ENCODE results near the gene SLC35F3. TPM values are rescaled to one million over a fixed set of nuclear protein-coding genes. Genes with fewer than 3 reads are reported as not detected.
A peak's percentile ranks its signal among the peaks of the same experiment; 100 is the strongest.

Gene SLC35F3
- total and polyA plus RNA-seq, 12 donors = 0.12 to 3.2 (median 0.46) TPM

DNA sequence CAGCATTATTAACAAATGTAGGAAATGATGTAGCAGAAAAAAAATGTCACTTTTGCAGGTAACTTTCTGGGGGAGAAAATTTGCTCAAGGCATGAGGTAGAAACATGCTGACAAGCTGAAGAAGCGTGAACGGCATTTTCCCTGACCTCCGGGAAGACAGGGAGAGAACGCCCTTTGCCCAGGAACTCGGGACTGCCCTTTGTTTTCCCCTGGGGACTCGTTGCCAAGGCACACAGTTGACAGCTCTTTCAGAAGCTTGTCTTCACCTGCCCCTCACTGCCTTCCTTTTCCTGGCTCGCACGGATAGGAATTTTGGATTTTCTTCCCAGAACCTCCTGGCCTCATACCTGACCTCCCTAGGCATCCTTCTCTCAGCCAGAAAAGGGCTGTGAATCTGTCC is 416.1 kb downstream of the SLC35F3 start:
- Histone ChIP-seq H3K27ac (no peak overlapping the region), H3K9me3 (replicated peaks in 1 of 3) (no peaks in the 10 kb centered on the region), H3K4me1 (replicated peaks in 1 of 2) (no peaks in the 10 kb centered on the region), H3K27me3 (no peaks in the 10 kb centered on the region), H3K4me3 (no peak overlapping the region), H3K36me3 (replicated peaks in 1 of 2) (no peaks in the 10 kb centered on the region)
- 51 to 66% (median 63%) methylated on average over 8 of the region's 8 CpGs for WGBS, 4 donors
- TF ChIP-seq, protein P1, sequence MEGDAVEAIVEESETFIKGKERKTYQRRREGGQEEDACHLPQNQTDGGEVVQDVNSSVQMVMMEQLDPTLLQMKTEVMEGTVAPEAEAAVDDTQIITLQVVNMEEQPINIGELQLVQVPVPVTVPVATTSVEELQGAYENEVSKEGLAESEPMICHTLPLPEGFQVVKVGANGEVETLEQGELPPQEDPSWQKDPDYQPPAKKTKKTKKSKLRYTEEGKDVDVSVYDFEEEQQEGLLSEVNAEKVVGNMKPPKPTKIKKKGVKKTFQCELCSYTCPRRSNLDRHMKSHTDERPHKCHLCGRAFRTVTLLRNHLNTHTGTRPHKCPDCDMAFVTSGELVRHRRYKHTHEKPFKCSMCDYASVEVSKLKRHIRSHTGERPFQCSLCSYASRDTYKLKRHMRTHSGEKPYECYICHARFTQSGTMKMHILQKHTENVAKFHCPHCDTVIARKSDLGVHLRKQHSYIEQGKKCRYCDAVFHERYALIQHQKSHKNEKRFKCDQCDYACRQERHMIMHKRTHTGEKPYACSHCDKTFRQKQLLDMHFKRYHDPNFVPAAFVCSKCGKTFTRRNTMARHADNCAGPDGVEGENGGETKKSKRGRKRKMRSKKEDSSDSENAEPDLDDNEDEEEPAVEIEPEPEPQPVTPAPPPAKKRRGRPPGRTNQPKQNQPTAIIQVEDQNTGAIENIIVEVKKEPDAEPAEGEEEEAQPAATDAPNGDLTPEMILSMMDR (IDR thresholded peaks at IDR 0.05) = no peak
- TF ChIP-seq POLR2A (IDR thresholded peaks at IDR 0.05) = no peak
- DNase-seq = no peak
- intact Hi-C loops (cut with DNase I) = loop anchor here in 1 of 2 donors (10.0 kb wide), 1 partner anchor 206 kb away; no protein-coding TSS in a partner anchor

DNA sequence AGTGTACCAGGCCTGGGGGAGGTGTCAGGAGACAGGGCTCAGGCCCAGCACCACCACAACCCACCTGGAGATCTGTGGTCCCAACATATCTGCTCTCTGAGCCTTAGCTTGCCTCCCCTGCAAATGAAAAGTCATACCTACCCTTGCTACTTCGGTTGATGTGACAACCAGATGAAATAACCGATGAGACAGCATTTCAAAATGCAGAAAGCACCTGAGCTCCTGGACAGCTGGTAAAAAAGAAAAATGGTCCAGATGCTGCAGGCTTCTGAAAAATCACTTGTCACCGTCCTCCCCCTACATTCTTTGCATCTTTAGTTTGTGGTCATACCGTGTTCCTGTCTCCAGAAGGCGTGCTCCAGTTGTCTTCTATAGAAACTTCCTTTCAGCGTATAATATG is 416.8 kb downstream of the SLC35F3 start:
- no peaks in the 10 kb centered on the region for H3K36me3 ChIP-seq (replicated peaks in 1 of 2)
- no peak overlapping the region for H3K4me3 ChIP-seq
- no peak overlapping the region for H3K27ac ChIP-seq
- no peaks in the 10 kb centered on the region for H3K9me3 ChIP-seq (replicated peaks in 1 of 3)
- DNase-seq = no peak
- H3K4me1 ChIP-seq (replicated peaks in 1 of 2) = no peaks in the 10 kb centered on the region
- 76 to 84% (median 81%) methylated on average over 6 of the region's 6 CpGs for WGBS, 4 donors
- no peaks in the 10 kb centered on the region for H3K27me3 ChIP-seq
- intact Hi-C loops (cut with DNase I) = loop anchor here in 1 of 2 donors (10.0 kb wide), 1 partner anchor 206 kb away; no protein-coding TSS in a partner anchor
- TF ChIP-seq, protein P1 (IDR thresholded peaks at IDR 0.05) = no peak
- TF ChIP-seq POLR2A (IDR thresholded peaks at IDR 0.05) = no peak

DNA sequence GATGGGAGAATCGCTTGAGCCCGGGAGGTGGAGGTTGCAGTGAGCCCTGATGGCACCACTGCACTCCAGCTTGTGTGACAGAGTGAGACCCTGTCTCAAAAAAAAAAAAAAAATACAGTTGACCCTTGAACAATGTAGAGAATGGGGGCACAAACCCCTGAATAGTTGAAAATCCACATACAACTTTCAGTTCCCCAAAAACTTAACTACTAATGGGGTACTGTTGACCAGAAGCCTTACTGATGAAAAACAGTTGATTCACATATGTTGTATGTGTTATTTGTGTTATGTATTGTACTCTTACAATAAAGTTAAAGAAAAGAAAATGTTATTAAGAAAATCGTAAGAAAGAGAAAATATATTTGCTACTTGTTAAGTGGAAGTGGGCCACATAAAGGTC is 417.6 kb downstream of the SLC35F3 start:
- Histone ChIP-seq H3K27me3 (no peaks in the 10 kb centered on the region), H3K9me3 (replicated peaks in 1 of 3) (no peaks in the 10 kb centered on the region), H3K27ac (no peak overlapping the region), H3K4me3 (no peak overlapping the region), H3K4me1 (replicated peaks in 1 of 2) (no peaks in the 10 kb centered on the region), H3K36me3 (replicated peaks in 1 of 2) (no peaks in the 10 kb centered on the region)
- intact Hi-C loops (cut with DNase I) = loop anchor here in 1 of 2 donors (10.0 kb wide), 1 partner anchor 207 kb away; no protein-coding TSS in a partner anchor
- TF ChIP-seq, protein P1 (IDR thresholded peaks at IDR 0.05) = no peak
- no peak for DNase-seq
- WGBS, 4 donors = 75 to 90% (median 86%) methylated on average over 3 of the region's 3 CpGs

DNA sequence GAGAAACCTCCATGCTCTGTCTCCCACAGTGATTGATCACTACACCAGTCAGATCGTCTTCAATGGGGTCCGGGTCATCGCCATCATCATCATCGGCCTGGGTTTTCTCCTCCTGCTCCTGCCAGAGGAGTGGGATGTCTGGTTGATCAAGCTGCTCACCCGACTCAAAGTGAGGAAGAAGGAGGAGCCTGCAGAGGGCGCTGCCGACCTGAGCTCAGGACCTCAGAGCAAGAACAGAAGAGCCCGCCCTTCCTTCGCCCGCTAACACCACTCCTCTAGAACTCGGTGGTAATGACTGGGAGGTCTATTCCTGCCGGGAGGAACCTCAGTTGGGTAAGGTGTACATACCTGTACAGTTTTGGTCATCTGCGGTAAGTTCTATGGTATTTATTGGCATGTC is 418.5 kb downstream of the SLC35F3 start:
- no peaks in the 10 kb centered on the region for H3K27me3 ChIP-seq
- intact Hi-C loops (cut with DNase I) = loop anchor here in 1 of 2 donors (10.0 kb wide), 1 partner anchor 208 kb away; no protein-coding TSS in a partner anchor
- TF ChIP-seq, protein P1 (IDR thresholded peaks at IDR 0.05) = peak in 1 of 6 experiments; percentile 27
- TF ChIP-seq POLR2A (IDR thresholded peaks at IDR 0.05) = no peak

More for the DNA sequence above, 418.5 kb downstream of the SLC35F3 start:
- 35 to 48% (median 40%) methylated on average over 8 to 13 of the region's 13 CpGs for WGBS, 4 donors
- H3K9me3 ChIP-seq (replicated peaks in 1 of 3) = no peaks in the 10 kb centered on the region
- no peaks in the 10 kb centered on the region for H3K36me3 ChIP-seq (replicated peaks in 1 of 2)
- no peaks in the 10 kb centered on the region for H3K4me1 ChIP-seq (replicated peaks in 1 of 2)
- no peak overlapping the region for H3K27ac ChIP-seq
- peak in 6 of 7 donors; percentile 12 to 60 (median 30) for DNase-seq
- no peak overlapping the region for H3K4me3 ChIP-seq

Measured in adrenal gland (tissue), 12 donors.